Right lobe of liver (tissue), 4 donors: Measurements from ENCODE around the gene ISM2.

ENCODE experiments used
- POLR2A ChIP-seq: fragments of 450-650 bp; IDR thresholded peaks from one replicate; pipeline ENCODE4 v1.6.1; 2017; ENCODE audit warnings: antibody characterized with exemption, mild to moderate bottlenecking
- TF ChIP-seq, protein P1 (sequence below), 4 donors: fragments of 200-600 bp in 3 of 4; fragments of 450-650 bp in 1 of 4; IDR thresholded peaks; one replicate each; pipeline versions ENCODE4 v1.5.1 to v1.8.0; 2016 to 2022; ENCODE audit warnings: antibody characterized with exemption in 4 of 4, mild to moderate bottlenecking in 2 of 4
- donor health status: DM: no; HTN: no; CAD: no.
- donor health status: DM: no; HTN: no; CAD: no.
- donor health status: DM: no; HTN: yes; CAD: no.

GRCh38 chr14:77531071-77531470 lies 32.5 kb upstream of the ISM2 start:
- TF ChIP-seq, protein P1, sequence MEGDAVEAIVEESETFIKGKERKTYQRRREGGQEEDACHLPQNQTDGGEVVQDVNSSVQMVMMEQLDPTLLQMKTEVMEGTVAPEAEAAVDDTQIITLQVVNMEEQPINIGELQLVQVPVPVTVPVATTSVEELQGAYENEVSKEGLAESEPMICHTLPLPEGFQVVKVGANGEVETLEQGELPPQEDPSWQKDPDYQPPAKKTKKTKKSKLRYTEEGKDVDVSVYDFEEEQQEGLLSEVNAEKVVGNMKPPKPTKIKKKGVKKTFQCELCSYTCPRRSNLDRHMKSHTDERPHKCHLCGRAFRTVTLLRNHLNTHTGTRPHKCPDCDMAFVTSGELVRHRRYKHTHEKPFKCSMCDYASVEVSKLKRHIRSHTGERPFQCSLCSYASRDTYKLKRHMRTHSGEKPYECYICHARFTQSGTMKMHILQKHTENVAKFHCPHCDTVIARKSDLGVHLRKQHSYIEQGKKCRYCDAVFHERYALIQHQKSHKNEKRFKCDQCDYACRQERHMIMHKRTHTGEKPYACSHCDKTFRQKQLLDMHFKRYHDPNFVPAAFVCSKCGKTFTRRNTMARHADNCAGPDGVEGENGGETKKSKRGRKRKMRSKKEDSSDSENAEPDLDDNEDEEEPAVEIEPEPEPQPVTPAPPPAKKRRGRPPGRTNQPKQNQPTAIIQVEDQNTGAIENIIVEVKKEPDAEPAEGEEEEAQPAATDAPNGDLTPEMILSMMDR (IDR thresholded peaks at IDR 0.05), result no peak
- TF ChIP-seq POLR2A, result no peak
